Lung (tissue), 12 donors: Measurements from ENCODE around the gene OLA1. TPM values are rescaled to one million over a fixed set of nuclear protein-coding genes. Genes with fewer than 3 reads are reported as not detected.

Experiments
- ATAC-seq: fragments of 200-7000 bp; cut with Tn5 transposase; one replicate; pipeline ENCODE4 v1.9.1; 2020; ENCODE audit warnings: moderate number of reproducible peaks; ENCODE audit not compliant: insufficient read depth, low FRiP score
- DNase-seq, 3 donors: peaks; one replicate each; pipeline ENCODE4 v3.0.0-alpha.2; 2013 to 2017
- H3K27ac ChIP-seq, 2 donors: one replicate each; pipeline ENCODE4 v1.5.1; 2013; ENCODE audit warnings: mild to moderate bottlenecking in 2 of 2, moderate library complexity in 2 of 2, control low read depth in 1 of 2, inconsistent platforms in 1 of 2, low read depth in 1 of 2, low read length in 1 of 2
- H3K27me3 ChIP-seq, 3 donors: one replicate each; pipeline ENCODE4 v1.5.1; 2013; ENCODE audit warnings: low read length in 2 of 3; ENCODE audit not compliant: control insufficient read depth in 3 of 3, insufficient read depth in 3 of 3
- H3K36me3 ChIP-seq, 4 donors: one replicate each; pipeline ENCODE4 v1.5.1; 2013; ENCODE audit warnings: low read length in 4 of 4, mild to moderate bottlenecking in 1 of 4, moderate library complexity in 1 of 4; ENCODE audit not compliant: control insufficient read depth in 4 of 4, insufficient read depth in 4 of 4
- H3K4me1 ChIP-seq, 5 donors: one replicate each; pipeline ENCODE4 v1.5.1; 2013; ENCODE audit warnings: low read length in 5 of 5, mild to moderate bottlenecking in 2 of 5, moderate library complexity in 1 of 5; ENCODE audit not compliant: control insufficient read depth in 5 of 5, insufficient read depth in 5 of 5
- H3K4me3 ChIP-seq: one replicate; pipeline ENCODE4 v1.5.1; 2013; ENCODE audit warnings: mild to moderate bottlenecking, control low read depth, moderate library complexity
- H3K9ac ChIP-seq, 2 donors: one replicate each; pipeline ENCODE4 v1.5.1; 2013; ENCODE audit warnings: low read length in 2 of 2, control low read depth in 1 of 2; ENCODE audit not compliant: insufficient read depth in 1 of 2
- H3K9me3 ChIP-seq, 4 donors: one replicate each; pipeline ENCODE4 v1.5.1; 2013; ENCODE audit warnings: low read length in 3 of 4, mild to moderate bottlenecking in 1 of 4, moderate library complexity in 1 of 4; ENCODE audit not compliant: control insufficient read depth in 4 of 4, insufficient read depth in 3 of 4
- CTCF ChIP-seq: IDR thresholded peaks from 2 replicates; pipeline ENCODE4 v1.5.1; 2012; ENCODE audit warnings: mild to moderate bottlenecking; ENCODE audit errors: control extremely low read depth, extremely low read depth
- WGBS, 2 donors: extraction: QIAGEN DNeasy Blood & Tissue Kit; methylation state at CpG; one replicate each; pipeline ENCODE4 v1.1.7; 2013; 5-methylcytosine and 5-hydroxymethylcytosine counted together
- polyA plus RNA-seq, 2 donors: library from polyadenylated mRNA; stranded (reverse); fragments of 200-250 nt; gene quantifications; one replicate each; pipeline ENCODE4 v1.2.1, GENCODE V29; 2013
- total RNA-seq, 2 donors: library from RNA; depleted of rRNA in 1 of 2; stranded (reverse); fragments of >200 nt in 1 of 2; gene quantifications; one replicate each; pipeline ENCODE4 v1.2.1, GENCODE V29; 2014 to 2021
- donor health status: control.
- donor health status: control.
- donor health status: Bipolar disorder and iron deficiency.
- donor health status: healthy.
- donor health status: DM: yes; HTN: yes; CAD: no.

Gene OLA1
- total and polyA plus RNA-seq, 4 donors, result 49.8 to 71.4 (median 53.4) TPM

GRCh38 chr2:174235680-174236079, 12.7 kb downstream of the OLA1 start:
- DNase-seq (no peak), ATAC-seq (no peak)
- Histone ChIP-seq H3K9me3 (no peaks in the 10 kb centered on the region), H3K36me3 (peaks cover 0 to 4% (median 0%) of the 10 kb centered on the region in 4 donors), H3K9ac (no peak overlapping the region), H3K4me3 (no peak overlapping the region), H3K27me3 (no peaks in the 10 kb centered on the region), H3K27ac (no peak overlapping the region), H3K4me1 (peaks cover 0 to 2% (median 0%) of the 10 kb centered on the region in 5 donors)
- no peak for TF ChIP-seq CTCF
- 92% methylated on average over 4 of the region's 4 CpGs for WGBS, 2 donors

GRCh38 chr2:174233771-174234275, 14.5 kb downstream of the OLA1 start:
- DNase-seq, result no peak
- Histone ChIP-seq H3K27me3 (no peaks in the 10 kb centered on the region), H3K36me3 (peaks cover 0 to 4% (median 0%) of the 10 kb centered on the region in 4 donors), H3K9me3 (no peaks in the 10 kb centered on the region), H3K9ac (no peak overlapping the region), H3K27ac (no peak overlapping the region), H3K4me3 (no peak overlapping the region), H3K4me1 (peaks cover 0 to 2% (median 0%) of the 10 kb centered on the region in 5 donors)
- no peak for ATAC-seq
- no peak for TF ChIP-seq CTCF
- 90 to 92% methylated on average over 1 of the region's 1 CpG for WGBS, 2 donors

- Histone ChIP-seq H3K4me1 (peaks cover 0 to 4% (median 0%) of the 10 kb centered on the region in 5 donors), H3K9ac (no peak overlapping the region), H3K4me3 (no peak overlapping the region), H3K27me3 (no peaks in the 10 kb centered on the region), H3K36me3 (peaks cover 0 to 7% (median 2%) of the 10 kb centered on the region in 4 donors), H3K27ac (no peak overlapping the region), H3K9me3 (no peaks in the 10 kb centered on the region)
- no peak for ATAC-seq
- no peak for DNase-seq
- 88 to 94% methylated on average over 1 of the region's 1 CpG for WGBS, 2 donors
- TF ChIP-seq CTCF, result no peak
Observed at GRCh38 chr2:174227748-174228147, 20.6 kb downstream of the OLA1 start.
